Hindlimb muscle (tissue), 1 donor: ENCODE data around the gene TMEM38A. TPM values are rescaled to one million over a fixed set of nuclear protein-coding genes. Genes with fewer than 3 reads are reported as not detected.
A peak's percentile ranks its signal among the peaks of the same experiment; 100 is the strongest.

Source experiments
- DNase-seq: peaks from one replicate; pipeline ENCODE4 v3.0.0-alpha.2; 2013
- polyA plus RNA-seq: library from polyadenylated mRNA; unstranded; fragments of 120-200 nt; gene quantifications from one replicate; pipeline ENCODE4 v1.2.1, GENCODE V29; 2013; ENCODE audit not compliant: insufficient read length

Gene TMEM38A, protein sequence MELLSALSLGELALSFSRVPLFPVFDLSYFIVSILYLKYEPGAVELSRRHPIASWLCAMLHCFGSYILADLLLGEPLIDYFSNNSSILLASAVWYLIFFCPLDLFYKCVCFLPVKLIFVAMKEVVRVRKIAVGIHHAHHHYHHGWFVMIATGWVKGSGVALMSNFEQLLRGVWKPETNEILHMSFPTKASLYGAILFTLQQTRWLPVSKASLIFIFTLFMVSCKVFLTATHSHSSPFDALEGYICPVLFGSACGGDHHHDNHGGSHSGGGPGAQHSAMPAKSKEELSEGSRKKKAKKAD
- polyA plus RNA-seq = 159 TPM

DNA sequence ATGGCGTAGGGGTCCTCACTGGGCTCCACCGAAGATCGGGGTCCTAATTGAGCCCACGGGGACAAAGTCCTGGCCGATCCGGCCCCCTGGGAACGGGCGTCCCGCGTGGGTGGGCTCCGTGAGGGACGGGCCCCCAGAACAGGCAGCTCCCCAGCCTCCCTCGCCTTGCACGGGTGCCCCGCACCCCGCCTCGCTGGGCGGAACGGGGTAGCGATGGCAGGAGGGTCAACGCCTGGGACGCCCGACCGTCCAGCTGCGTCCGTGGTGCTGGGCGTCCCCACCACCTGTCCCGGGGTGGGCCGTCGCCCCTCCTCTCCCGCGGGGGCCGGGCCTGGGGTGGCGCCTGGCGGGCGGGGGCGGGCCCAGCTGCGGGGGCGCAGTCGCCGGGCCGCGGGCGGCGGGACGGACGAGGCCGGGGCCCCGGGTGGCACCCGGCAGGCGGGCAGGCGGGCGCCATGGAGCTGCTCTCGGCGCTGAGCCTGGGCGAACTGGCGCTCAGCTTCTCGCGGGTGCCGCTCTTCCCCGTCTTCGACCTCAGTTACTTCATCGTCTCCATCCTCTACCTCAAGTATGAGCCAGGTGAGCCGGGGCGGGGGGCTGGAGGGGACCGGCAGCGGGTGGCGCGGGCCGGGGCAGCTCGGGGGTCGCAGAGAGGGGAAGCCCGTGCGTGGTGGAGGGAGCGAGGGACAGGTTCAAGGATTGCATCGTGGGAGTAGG, at the start of gene TMEM38A:
Gene TMEM38A, plus strand, starts transcription at position 377 of the 717 bp plus-strand sequence. Its CDS starts 79 bp downstream, at position 456.
- DNase-seq = peak; percentile 45

DNA sequence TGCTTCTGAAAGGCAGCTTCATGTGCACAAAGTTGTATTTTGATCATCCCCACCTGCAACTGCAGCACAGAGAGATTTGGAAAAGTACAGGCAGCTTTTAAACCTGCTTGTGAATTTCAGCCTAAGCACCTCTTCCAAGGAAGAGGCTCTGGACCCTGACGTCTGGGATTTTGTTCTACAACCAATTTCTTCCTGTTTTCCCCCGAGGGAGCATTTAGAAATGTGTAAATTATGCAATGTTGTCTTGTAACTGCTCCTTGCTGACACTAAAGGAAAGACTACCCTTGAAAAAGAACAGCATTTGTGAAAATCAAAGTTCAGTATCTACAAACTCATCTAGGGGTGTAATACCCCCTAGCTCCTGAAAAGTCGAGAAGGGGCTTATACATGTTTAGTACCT, 48.3 kb upstream of the TMEM38A start:
- DNase-seq = no peak

DNA sequence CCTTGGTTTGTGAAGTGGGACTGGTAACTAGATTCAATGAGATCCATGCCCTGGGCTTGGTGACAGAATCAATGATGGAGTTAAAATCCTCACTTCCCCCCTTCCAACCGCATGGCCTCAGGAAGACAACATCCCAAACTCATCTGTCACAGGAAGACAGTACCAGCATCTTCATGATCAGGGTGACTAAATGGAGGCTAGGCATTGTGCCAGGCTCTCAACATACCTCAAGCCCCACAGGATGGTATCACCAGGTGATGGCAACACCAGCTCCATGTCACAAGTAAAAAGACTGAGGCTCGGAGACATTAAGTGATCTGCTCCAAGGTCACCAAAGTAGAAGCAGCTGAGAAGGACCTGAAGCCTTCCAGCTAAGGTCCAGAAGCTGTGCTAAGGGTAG, 47.1 kb upstream of the TMEM38A start:
- DNase-seq = no peak

DNA sequence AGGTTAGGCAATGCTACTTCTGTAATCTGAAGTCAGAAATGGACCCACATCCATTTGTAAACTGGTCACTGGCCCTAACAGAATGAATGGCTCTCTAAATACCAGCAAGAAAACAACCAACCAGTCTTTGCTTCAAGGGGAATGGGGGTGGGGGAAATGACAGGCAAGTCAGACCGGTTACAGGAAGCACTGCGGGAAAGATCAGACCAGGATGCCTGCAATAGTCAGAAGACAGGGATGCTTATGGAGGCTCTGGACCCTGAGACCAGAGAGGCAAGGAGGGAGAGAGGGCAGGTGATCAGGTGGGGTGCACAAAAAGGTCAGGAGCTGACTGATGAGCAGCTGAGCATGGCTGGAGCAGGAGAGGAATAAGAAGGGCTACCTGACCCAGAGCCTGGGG, 46.0 kb upstream of the TMEM38A start:
- DNase-seq = no peak

DNA sequence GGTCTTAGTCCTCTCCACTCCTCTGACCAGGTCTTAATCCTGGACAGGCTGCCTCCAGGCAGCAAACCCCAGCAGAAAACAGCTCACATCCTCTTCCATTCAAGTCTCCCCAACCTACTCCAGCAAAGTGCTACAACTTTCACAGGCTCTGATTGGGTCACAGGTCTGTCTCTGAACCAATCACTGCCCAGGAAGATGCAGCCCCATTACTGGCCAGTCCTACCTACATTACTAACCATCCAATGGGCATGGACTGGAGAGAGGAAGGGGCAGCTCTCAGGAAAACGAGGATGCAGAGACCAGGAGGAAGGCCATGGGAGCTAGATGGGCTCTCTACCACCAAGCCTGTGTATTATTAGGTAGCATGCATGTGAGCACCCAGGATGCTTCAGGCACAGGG, 45.1 kb upstream of the TMEM38A start:
- DNase-seq = no peak

DNA sequence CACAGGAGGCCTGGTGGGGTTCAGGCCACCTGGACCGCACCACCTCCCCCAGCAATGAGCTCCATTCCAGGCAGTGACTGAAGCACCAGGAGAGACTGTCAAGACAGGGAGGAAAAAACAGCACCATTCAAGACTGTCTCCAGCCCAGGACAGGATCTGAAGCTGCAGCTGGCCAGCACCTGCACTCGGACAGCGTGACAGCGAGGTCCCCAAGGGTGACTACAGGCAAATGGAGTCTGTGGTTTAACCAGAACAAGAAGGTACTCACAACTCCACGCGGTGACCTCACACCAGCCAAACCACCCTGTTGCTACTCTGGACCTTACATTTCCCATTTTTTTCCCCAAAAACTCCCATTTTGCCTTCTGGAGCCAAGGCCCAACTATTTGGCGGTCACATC, 42.7 kb upstream of the TMEM38A start:
- no peak for DNase-seq

DNA sequence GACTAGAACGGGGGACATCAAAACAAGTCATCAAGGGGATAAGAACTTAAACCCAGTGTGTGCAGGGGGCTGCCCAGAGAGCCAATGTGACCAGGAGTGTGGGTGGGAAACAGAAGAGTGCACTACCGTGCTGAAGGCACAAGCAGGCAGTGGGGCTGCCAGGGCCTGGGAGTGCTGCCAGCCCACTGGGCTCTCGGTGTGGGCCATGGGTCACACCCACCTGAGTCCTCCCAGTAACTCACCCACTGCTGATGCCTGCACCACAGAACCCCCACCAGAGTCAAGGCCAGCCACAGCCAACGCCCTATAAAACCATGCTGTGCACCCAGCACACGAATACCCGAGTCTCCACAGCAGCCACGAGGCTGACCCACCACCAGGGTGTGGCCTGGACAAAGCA, 41.5 kb upstream of the TMEM38A start:
- no peak for DNase-seq

DNA sequence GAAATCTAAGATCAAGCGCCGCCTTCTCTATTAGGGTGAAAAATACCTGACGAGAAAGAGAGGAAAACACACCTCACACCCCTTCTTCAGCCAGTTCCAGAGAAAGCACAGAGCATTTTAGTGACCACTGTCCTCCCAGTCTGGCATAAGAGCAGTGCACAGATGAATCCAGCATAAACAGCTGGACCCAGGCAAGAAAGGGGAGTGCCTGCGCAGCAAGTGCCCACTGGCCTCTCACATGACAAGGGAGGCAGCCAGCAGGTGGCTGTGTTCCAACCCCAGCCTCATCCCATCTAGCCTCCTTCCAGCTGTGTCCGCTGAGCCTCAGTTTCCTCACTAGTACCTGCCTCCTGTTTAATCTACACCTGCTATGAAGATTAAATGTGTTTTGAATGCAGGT, 40.9 kb upstream of the TMEM38A start:
- no peak for DNase-seq

DNA sequence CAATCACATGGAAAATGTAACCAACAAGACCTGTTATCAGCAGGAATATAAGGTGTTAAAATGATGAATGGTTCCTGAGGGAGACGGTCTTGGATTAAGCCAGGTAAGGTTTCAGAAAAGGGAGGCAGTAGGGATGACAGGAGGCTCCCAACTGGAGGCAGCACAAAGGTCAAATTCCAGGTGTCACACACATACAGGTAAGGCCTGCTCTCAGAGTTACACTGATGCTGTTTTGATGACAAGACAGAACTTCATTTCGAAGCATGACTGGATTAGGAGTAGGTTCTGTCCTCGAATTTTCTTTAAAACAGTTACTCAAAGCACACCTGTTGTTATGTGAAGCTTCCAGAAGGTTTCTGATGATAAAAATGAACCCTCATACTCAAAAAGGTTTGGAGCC, 40.4 kb upstream of the TMEM38A start:
- no peak for DNase-seq

DNA sequence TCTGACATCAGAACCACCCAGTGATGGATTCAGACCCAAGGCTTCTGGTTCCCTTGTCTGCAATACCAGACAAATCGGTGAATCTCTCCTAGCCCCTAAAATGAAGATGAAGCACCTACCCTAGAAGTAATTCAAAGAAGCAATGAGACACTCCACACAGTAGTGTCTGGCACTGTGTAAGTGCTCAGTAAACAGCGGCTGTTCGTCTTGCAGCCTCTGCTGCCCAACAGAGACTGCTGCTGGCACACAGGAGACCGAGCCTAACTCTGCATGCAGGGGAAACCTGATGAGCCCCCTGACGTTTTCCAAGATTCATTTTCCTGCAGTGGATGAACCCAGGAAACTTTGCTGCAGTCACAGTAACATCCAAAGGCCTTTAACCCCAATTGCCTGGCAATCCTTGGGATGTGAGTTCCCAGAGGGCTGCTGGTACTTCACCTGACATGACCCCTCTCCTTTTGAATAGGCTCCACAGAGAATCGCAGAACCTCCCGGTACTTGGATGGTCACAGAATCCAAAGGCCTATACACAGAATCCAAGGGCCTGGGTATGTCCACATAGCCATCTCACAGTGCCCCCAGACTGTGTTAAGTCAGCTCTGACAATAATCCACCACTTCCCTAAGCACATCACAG, 39.7 kb upstream of the TMEM38A start:
- no peak for DNase-seq

DNA sequence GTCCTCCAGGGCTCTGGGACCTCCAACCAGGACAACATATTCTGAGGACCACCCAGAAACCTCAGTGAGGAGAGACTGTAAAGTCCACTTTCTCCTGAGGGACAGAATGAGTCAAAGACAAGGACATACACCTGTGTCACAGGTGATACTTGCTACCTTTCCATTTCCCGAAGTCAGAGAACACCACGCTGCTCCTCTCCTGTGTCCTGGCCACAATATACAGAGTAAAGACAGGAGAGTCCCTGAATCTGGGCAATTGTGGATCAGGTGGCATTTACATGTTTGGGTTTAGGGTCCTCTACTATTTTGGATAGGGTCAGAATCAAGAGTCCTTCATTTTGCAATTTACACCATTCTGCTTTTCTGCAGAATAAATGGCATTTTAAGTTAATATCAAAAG, 37.9 kb upstream of the TMEM38A start:
- DNase-seq = no peak

DNA sequence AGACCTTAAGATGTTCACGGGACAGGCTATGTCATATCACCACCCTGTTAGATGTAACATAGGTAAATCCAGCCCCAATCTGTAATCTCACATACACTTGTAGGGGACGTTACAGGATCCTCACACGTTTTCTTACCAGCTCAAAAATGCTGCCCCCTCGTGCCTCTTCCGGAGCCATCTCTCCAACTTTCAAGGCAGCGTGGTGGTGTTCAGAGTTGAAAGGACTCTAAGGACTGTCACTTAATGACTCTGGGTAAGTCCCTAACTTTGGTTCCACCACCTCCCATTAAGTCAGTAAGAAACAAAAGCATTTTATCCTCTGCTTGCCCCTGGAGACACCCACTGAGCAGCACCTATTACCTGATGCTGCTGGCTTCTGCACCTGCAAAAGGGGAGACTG, 37.4 kb upstream of the TMEM38A start:
- DNase-seq = no peak

DNA sequence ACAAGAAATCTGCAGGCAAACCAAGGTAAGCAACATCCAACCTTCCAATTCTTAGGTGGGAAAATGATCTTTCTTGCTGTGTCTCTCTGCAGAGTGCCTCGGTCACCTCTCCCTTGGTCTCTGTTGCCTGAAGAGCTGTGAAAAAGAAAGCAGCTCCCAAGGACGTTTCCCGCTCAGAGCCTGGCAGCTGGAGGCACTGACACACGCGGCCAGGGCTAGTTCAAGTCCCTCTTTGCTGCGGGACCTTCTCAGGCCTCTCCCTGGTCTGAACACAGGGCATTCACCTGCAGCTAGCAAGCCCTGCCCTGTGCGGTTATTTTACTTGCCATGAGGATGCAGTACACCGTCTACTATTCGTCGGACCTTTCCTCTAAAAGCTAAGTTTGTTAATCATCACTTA, 36.7 kb upstream of the TMEM38A start:
- no peak for DNase-seq

DNA sequence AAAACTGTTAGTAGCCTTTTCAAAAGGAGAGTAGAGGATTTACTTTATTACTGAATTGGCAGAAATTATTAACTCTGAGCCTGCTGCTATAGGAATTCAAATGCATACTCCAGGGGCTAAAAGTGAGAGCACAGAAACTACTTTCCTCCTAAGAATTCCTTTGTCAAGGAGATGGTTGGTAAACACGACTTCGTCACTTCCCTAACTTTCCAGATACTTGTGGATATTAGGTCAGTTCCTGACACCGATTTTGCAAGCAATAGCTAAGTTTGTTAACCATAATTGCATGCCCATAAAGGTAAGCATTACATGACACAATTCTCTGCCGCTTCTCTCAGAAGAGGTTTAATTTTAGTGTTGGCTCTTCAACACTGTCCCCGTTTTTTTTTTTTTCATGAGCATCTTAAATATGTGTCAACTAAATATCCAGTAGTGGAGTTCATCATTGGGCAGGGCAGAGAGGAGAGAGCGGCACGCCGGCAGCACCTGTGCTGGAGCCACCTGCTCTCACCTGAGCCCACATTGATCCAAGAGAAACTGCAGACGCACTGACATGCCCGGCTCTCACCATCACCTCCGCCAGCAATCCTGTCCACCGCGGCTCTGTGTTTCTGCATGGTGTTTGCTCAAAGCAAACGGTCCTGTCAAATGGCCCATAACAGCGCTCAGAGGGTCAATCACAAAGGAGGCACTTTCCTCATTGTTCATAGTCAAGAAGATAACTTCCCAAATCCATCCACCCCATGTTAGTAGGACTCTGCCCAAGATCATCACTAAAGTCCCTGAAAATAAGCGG, 35.6 kb upstream of the TMEM38A start:
- no peak for DNase-seq

DNA sequence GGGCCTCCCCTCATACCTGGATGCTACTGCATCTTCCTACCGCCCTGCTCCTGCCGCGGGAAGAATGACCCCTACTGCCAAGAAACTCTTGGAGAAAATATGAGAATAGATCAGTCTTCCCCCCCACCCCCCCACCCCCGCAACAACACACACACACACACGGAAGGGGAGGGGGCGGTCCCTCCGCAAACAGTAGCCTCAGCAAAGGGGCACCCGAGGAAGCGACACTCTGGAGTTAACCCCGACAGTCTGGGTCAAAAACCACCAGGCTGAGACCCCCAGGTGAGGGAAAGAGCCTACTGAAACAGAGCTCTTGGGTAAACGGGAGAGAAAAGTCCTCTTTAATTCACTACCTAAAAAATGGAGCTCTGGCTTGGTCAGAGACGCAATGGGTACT, 34.1 kb upstream of the TMEM38A start:
- DNase-seq = no peak

DNA sequence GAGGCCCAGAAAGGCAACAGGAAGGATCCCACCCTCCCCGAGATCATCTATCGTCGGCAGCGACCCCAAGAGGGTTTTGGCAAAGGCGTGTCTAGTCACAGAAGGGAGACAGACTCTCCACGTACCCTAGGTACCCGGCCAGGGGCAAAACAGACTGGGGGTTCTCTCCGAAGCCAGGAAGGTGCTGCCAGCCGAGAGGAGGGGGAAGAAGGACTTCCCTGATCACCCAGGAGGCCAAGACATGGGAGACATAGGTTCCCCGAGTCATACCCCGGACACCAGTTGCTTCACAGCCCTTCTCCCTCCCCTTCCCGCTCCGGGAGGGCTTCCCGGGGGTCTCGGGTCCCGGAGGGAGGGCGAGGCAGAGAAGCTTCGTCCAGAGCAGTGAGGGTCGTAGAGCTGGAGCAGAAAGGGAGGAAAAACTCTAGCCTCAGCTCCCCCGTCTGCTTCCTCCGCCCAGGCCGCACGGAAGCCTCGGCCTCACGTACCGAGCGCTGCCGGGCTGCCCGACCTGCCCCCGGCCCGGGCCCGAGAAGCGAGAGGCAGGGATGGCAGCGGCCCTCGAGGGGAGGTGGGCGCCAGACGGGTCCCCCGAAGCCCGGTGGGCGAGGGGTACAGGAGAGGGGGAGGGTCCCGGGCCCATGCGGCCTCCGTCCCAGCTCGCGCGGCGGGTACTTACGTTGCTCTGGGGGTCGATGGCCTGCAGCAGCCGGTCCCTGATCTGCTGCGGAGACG, 33.6 kb upstream of the TMEM38A start:
- no peak for DNase-seq

DNA sequence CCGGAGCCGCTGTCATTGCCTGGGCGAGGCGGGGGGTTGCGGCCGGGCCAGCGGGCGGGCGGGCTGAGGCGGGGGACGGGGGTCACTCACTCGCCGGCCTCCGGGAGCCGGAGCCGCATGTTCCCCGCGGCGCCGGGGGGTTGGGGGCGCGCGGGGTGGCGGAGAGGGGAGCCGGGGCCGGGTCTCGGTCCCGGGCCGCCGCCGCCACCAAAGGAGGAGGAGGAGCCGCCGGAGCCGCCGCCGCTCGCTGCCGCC, 33.1 kb upstream of the TMEM38A start:
- DNase-seq = no peak

DNA sequence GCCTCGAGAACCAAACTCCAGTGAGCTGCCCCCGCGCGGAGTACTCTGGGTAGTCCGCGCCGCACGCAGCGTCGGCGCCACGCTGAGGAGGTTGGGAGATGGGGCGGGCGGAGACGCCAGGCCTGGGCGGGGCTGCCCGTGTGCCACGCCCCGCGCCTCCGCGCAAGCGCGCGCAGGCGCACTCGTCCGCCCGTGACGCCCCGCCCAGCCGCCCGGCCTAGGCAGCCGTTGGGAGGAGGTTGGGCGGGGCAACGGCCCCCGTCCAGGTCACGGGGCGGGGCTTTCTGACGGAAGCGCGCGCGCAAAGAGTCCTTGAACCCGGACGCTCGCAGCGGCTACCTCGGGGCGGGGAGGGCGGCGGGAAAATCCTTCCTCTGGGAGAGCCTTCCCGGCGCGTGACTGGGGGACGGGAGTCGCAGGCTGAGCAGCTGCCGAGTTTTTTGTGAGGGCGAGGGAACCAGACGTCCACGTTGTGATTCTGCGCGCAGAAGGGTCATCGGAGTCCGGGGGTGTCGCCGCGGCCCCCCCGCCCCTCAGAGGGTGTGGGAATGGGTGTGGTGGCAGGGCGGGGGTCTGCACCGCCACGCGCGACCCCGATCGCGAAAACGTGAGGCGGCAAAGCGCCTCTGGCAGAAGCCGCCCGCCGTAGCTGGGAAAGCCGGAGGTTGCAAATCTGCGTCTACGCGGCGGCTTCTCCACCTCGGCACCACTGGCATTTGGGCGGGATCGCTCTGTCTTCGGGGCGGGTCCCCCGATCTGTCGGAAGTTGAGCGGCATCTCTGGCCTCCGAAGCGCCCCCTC, 32.6 kb upstream of the TMEM38A start, which contains the start of gene MED26:
Gene MED26, minus strand, starts transcription at position 22 of the 801 bp plus-strand sequence. CDS start 261 bp downstream, outside the sequence.
- DNase-seq = peak; percentile 99

DNA sequence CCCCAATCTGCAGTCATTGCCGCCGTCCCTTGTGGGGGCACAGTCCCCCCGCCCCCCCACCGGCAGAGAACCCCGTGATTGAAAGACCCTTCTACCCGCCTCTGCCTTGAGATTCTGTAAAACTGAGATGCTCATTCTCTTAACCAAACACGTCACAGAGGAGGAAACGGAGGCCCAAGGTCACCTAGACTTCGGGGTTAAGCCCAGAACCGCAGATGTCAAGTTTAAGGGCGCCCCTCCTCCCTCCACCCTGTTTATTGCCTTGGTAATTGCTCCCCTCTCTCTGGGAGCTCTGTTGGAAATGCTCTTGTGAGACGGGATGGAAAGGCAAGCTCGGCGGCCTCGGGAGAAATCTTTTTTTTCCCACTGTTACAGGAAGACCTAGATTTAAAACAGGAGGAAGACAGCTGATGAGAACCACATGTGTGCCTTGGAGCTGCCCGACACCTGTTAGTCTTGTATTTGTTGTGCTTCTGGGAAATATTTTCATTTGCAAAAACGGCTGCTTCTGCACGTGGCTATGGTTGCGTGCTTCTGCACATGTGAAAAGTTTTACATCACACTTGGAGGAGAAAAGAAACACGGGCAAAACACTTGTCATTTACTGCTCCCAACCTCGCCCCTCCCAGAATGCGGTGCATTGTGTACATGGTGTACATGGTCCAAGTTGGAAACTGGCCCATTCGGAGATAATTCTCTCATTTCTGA, 31.8 kb upstream of the TMEM38A start:
- peak; percentile 82 for DNase-seq

DNA sequence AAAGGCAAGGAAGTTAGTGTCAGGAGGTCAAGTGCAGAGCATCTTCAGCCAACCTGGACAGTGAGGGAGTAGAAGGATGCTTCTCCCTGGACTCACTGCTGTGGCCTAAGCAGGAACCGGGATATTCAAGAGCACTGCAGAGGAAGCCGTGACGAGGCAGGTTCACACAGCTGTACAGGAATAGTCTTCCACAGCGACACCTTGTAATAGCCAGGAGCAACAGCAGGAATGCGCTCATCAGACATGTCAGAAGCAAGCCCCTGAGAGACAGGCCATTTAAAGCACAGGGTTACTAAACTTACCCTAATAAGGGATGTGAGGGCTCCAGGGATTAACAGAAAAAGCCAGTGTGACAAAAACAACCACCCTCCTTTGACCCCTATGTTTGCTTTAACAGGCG, 29.5 kb upstream of the TMEM38A start:
- no peak for DNase-seq

DNA sequence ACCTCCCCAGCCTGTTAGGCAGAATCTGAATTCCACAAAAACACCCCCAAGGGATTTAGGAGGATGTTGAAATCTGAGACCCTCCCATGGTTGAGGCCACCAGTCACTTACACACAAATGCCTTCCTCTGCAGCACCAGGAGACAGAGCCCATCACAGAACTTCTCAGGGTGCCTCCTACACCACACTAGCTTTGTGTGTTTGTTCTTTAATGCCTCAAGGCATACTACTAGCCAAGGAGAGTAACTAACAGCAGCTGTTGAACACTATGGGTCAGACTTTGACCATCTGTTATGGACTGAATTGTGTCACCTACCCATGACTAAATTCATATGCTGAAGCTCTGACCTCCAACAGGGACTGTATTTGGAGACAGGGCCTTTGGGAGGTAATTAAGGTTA, 23.4 kb upstream of the TMEM38A start:
- DNase-seq = no peak
